ENCODE data around the gene PTPRG.

Gene PTPRG

DNA sequence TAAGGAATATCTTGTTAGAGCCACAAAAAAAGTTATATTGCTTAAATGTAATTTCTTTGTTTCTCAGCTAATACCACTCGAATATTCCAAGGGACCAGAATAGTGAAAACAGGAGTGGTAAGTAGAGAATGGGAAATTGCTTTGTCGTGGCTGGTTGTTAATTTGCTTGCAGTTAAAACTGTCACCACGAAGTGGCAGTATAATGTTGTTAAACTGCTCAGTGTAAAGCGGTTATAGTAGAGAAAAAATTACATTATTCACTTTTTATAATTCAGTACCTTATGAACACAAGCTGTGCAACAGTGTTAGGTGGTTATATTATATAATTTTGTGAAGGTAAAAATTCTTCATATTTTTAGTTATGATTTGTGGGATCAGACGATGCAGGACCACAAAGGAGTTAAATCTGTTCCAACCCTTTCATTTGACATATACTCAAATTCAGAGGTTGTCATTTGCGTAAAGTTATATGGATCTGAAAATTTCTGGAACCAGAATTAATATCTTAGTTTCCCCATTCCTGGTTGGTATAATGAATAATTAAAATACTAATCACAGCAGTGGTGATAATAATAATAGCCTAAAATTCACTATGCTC is 640.2 kb downstream of the PTPRG start:
- Histone ChIP-seq H3K27ac (ENCODE audit: low read depth, low read length) (no peak overlapping the region), H3K36me3 (ENCODE audit: control insufficient read depth, insufficient read depth, low read length) (peaks cover 39% of the 10 kb centered on the region), H3K27me3 (ENCODE audit: control insufficient read depth, insufficient read depth, low read length) (no peaks in the 10 kb centered on the region), H3K9me3 (ENCODE audit: control insufficient read depth, insufficient read depth, low read depth, low read length) (no peaks in the 10 kb centered on the region), H3K4me3 (ENCODE audit: low read depth, low read length) (no peak overlapping the region), H3K4me1 (ENCODE audit: control insufficient read depth, insufficient read depth, low read length) (no peaks in the 10 kb centered on the region), H3K9ac (ENCODE audit: low read length) (no peak overlapping the region)

DNA sequence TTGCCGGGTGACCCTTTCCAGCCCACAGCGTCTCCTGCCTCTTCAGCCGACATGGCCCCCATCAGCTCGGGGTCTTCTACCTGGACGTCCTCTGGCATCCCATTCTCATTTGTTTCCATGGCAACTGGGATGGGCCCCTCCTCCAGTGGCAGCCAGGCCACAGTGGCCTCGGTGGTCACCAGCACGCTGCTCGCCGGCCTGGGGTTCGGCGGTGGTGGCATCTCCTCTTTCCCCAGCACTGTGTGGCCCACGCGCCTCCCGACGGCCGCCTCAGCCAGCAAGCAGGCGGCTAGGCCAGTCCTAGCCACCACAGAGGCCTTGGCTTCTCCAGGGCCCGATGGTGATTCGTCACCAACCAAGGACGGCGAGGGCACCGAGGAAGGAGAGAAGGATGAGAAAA is 641.8 kb downstream of the PTPRG start:
- H3K9ac ChIP-seq (ENCODE audit: low read length): no peak overlapping the region
- no peaks in the 10 kb centered on the region for H3K9me3 ChIP-seq (ENCODE audit: control insufficient read depth, insufficient read depth, low read depth, low read length)
- H3K27me3 ChIP-seq (ENCODE audit: control insufficient read depth, insufficient read depth, low read length): no peaks in the 10 kb centered on the region
- H3K4me1 ChIP-seq (ENCODE audit: control insufficient read depth, insufficient read depth, low read length): no peaks in the 10 kb centered on the region
- H3K4me3 ChIP-seq (ENCODE audit: low read depth, low read length): no peak overlapping the region
- H3K36me3 ChIP-seq (ENCODE audit: control insufficient read depth, insufficient read depth, low read length): peaks cover 37% of the 10 kb centered on the region
- H3K27ac ChIP-seq (ENCODE audit: low read depth, low read length): no peak overlapping the region

DNA sequence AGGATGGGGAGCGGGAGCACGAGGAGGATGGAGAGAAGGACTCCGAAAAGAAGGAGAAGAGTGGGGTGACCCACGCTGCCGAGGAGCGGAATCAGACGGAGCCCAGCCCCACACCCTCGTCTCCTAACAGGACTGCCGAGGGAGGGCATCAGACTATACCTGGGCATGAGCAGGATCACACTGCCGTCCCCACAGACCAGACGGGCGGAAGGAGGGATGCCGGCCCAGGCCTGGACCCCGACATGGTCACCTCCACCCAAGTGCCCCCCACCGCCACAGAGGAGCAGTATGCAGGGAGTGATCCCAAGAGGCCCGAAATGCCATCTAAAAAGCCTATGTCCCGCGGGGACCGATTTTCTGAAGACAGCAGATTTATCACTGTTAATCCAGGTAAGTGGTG is 642.2 kb downstream of the PTPRG start:
- H3K36me3 ChIP-seq (ENCODE audit: control insufficient read depth, insufficient read depth, low read length): peaks cover 37% of the 10 kb centered on the region
- no peaks in the 10 kb centered on the region for H3K9me3 ChIP-seq (ENCODE audit: control insufficient read depth, insufficient read depth, low read depth, low read length)

DNA sequence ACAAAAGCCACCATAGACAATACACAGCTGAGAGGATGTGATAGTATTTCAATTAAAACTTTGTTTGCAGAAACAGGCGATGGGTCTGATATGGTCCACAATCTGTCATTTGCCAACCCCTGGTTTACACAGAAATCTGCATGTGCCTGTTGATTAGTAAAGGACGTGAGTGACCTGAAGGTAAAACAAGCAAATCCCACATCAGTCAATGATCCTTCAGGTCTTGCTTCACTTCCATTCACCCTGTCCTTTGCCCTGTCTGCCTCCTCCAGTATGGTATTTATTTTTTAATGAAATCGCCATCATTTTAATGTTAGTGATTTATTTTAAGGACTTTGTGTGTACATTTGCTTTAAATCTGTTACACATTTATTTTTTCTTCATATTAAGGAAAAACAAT is 645.8 kb downstream of the PTPRG start:
- Histone ChIP-seq H3K36me3 (ENCODE audit: control insufficient read depth, insufficient read depth, low read length) (peaks cover 31% of the 10 kb centered on the region), H3K27ac (ENCODE audit: low read depth, low read length) (no peak overlapping the region), H3K9ac (ENCODE audit: low read length) (no peak overlapping the region), H3K4me1 (ENCODE audit: control insufficient read depth, insufficient read depth, low read length) (no peaks in the 10 kb centered on the region), H3K27me3 (ENCODE audit: control insufficient read depth, insufficient read depth, low read length) (no peaks in the 10 kb centered on the region), H3K4me3 (ENCODE audit: low read depth, low read length) (no peak overlapping the region), H3K9me3 (ENCODE audit: control insufficient read depth, insufficient read depth, low read depth, low read length) (no peaks in the 10 kb centered on the region)

More for the DNA sequence above, 642.2 kb downstream of the PTPRG start:
- H3K27ac ChIP-seq (ENCODE audit: low read depth, low read length): no peak overlapping the region
- H3K4me1 ChIP-seq (ENCODE audit: control insufficient read depth, insufficient read depth, low read length): no peaks in the 10 kb centered on the region
- H3K9ac ChIP-seq (ENCODE audit: low read length): no peak overlapping the region
- no peak overlapping the region for H3K4me3 ChIP-seq (ENCODE audit: low read depth, low read length)
- no peaks in the 10 kb centered on the region for H3K27me3 ChIP-seq (ENCODE audit: control insufficient read depth, insufficient read depth, low read length)

DNA sequence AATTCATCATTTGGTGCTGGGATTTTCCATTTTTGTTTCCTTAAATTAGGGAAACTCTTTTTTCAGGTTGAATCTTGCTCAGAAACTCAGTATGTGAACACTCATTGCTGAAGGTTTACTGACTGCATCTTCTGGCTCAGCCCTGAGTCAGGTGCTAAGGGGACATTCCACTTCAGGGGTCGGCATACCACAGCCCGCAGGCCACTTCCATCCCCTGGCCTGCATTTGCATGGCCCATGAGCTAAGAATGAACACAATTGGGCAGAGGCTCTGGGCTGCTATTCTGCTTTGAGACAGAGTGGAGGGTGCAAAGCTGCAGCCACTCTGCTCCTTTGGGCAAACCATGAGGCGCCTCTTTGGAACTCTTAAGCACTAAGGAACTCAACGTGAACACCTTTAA is 647.0 kb downstream of the PTPRG start:
- peaks cover 19% of the 10 kb centered on the region for H3K36me3 ChIP-seq (ENCODE audit: control insufficient read depth, insufficient read depth, low read length)
- H3K9ac ChIP-seq (ENCODE audit: low read length): no peak overlapping the region
- no peak overlapping the region for H3K27ac ChIP-seq (ENCODE audit: low read depth, low read length)
- no peaks in the 10 kb centered on the region for H3K9me3 ChIP-seq (ENCODE audit: control insufficient read depth, insufficient read depth, low read depth, low read length)
- no peaks in the 10 kb centered on the region for H3K4me1 ChIP-seq (ENCODE audit: control insufficient read depth, insufficient read depth, low read length)
- no peak overlapping the region for H3K4me3 ChIP-seq (ENCODE audit: low read depth, low read length)
- no peaks in the 10 kb centered on the region for H3K27me3 ChIP-seq (ENCODE audit: control insufficient read depth, insufficient read depth, low read length)

DNA sequence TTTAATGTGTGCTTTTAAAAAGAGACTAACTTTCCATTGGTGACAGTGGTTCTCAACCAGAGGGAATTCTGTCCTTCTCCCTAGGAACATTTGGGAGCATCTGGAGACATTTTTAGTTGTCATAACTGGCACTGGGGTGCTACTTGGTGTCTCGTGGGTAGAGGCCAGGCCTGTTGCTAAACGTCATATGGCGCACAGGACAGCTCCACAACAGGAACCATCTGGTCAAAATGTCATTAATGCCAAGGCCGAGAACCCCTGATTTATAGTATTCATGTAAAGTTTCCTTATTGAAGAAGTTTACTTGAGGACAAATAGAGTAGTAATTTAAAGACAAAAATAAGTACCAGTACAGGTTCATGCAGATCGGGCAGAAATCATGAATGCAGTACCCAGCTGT is 647.7 kb downstream of the PTPRG start:
- Histone ChIP-seq H3K9ac (ENCODE audit: low read length) (no peak overlapping the region), H3K27ac (ENCODE audit: low read depth, low read length) (no peak overlapping the region), H3K27me3 (ENCODE audit: control insufficient read depth, insufficient read depth, low read length) (no peaks in the 10 kb centered on the region), H3K4me1 (ENCODE audit: control insufficient read depth, insufficient read depth, low read length) (no peaks in the 10 kb centered on the region), H3K4me3 (ENCODE audit: low read depth, low read length) (no peak overlapping the region), H3K9me3 (ENCODE audit: control insufficient read depth, insufficient read depth, low read depth, low read length) (no peaks in the 10 kb centered on the region), H3K36me3 (ENCODE audit: control insufficient read depth, insufficient read depth, low read length) (peaks cover 12% of the 10 kb centered on the region)

DNA sequence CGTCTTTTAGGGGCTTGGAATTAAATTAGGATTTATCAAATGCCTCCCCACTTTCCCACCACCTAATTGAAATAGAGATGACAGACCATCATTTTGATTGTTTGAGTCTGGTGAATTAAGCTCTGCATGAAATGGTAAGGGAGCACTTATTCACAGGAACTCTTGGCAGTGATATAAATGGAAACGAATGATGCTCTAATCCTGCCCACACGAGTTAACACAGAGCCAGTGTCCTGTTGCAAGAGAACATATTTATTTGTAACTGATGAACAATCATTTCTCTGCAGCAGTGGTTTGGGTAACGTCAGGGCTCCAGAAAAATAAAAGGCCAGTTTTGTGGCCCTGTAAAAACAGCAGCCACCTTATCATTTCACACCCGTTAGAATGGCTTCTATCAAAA is 648.6 kb downstream of the PTPRG start:
- peaks cover 6% of the 10 kb centered on the region for H3K36me3 ChIP-seq (ENCODE audit: control insufficient read depth, insufficient read depth, low read length)
- H3K27me3 ChIP-seq (ENCODE audit: control insufficient read depth, insufficient read depth, low read length): no peaks in the 10 kb centered on the region
- no peak overlapping the region for H3K27ac ChIP-seq (ENCODE audit: low read depth, low read length)
- no peaks in the 10 kb centered on the region for H3K4me1 ChIP-seq (ENCODE audit: control insufficient read depth, insufficient read depth, low read length)
- H3K9me3 ChIP-seq (ENCODE audit: control insufficient read depth, insufficient read depth, low read depth, low read length): no peaks in the 10 kb centered on the region
- no peak overlapping the region for H3K4me3 ChIP-seq (ENCODE audit: low read depth, low read length)
- H3K9ac ChIP-seq (ENCODE audit: low read length): no peak overlapping the region

DNA sequence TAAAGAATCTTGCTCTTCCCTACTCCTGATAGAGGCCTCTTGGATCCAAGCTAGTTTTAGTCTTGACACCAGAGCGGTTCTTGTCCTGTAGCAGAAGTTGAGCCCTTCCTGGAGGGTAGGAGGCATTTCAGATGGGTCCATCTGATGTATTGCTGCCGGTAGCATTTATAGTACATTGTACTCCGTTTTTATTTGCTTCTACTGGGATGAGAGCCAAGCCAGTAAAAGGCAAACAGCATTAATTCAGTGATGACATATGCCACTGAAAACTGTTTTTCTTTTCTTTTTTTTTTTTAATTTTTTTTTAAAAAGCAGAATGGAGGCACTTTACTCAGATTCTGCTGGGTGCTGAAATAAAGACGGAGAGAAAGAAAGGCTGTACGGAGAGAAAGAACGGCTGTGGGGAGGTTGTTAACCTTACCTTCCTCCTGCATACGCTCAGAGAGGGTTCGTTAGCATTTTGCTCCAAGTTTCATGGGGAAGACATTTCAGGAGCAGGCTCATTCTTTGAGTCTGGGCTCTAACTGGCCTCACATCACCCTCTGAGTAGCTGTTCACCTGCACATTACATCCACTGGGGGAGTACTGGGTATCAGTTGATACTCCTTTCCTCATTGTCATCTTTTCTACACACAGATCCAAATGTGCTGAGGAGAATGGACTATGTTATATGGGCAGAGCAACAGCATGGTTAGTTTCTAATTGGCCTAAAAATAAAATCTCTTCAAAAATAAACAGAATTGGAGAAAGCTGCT is 650.5 kb downstream of the PTPRG start:
- Histone ChIP-seq H3K9me3 (ENCODE audit: control insufficient read depth, insufficient read depth, low read depth, low read length) (no peaks in the 10 kb centered on the region), H3K27ac (ENCODE audit: low read depth, low read length) (no peak overlapping the region)

DNA sequence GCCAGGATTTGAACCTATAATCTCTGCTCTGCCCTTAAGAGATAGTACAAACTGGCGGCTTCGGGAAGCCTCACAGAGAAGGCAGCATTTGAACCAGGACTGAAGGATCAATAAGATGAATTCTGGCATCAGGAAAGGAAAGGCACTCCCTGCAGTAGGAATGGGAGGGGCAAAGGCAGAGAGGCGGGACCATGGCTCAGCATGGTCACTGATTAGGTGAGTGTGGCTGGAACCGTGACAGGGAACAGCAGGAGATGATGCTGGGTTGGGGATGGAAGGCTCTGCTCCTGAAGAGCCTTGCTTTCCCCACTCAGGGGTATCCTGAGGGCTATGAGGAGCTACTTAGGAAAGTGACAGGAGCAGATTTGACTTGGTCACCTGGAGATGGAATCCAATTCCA is 653.5 kb downstream of the PTPRG start:
- no peaks in the 10 kb centered on the region for H3K27me3 ChIP-seq (ENCODE audit: control insufficient read depth, insufficient read depth, low read length)
- H3K36me3 ChIP-seq (ENCODE audit: control insufficient read depth, insufficient read depth, low read length): peaks cover 18% of the 10 kb centered on the region
- no peak overlapping the region for H3K27ac ChIP-seq (ENCODE audit: low read depth, low read length)
- no peaks in the 10 kb centered on the region for H3K4me1 ChIP-seq (ENCODE audit: control insufficient read depth, insufficient read depth, low read length)
- H3K4me3 ChIP-seq (ENCODE audit: low read depth, low read length): no peak overlapping the region
- H3K9me3 ChIP-seq (ENCODE audit: control insufficient read depth, insufficient read depth, low read depth, low read length): no peaks in the 10 kb centered on the region
- H3K9ac ChIP-seq (ENCODE audit: low read length): no peak overlapping the region

More for the DNA sequence above, 650.5 kb downstream of the PTPRG start:
- Histone ChIP-seq H3K36me3 (ENCODE audit: control insufficient read depth, insufficient read depth, low read length) (peaks cover 3% of the 10 kb centered on the region), H3K27me3 (ENCODE audit: control insufficient read depth, insufficient read depth, low read length) (no peaks in the 10 kb centered on the region), H3K9ac (ENCODE audit: low read length) (no peak overlapping the region), H3K4me1 (ENCODE audit: control insufficient read depth, insufficient read depth, low read length) (no peaks in the 10 kb centered on the region), H3K4me3 (ENCODE audit: low read depth, low read length) (no peak overlapping the region)

DNA sequence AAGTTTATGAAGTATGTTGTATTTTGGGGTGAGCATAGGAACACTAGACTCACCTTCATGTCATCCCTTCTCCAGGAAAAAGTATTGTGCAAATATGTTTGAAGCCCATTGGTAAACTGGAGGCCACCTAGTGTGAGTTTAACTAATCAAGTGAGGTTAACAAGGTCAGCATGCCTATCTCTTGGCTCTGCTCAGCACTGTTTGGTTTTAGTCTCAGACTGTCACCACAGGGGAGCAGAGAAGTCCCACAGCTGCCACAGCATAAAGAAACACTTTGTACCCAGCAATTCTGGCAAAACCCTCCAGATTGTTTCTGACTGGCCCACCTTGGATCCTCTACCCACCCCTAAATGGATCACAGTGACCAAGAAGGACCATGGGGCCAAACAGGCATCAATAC is 659.2 kb downstream of the PTPRG start:
- Histone ChIP-seq H3K4me3 (ENCODE audit: low read depth, low read length) (no peak overlapping the region), H3K4me1 (ENCODE audit: control insufficient read depth, insufficient read depth, low read length) (no peaks in the 10 kb centered on the region), H3K9me3 (ENCODE audit: control insufficient read depth, insufficient read depth, low read depth, low read length) (no peaks in the 10 kb centered on the region), H3K9ac (ENCODE audit: low read length) (no peak overlapping the region), H3K27me3 (ENCODE audit: control insufficient read depth, insufficient read depth, low read length) (no peaks in the 10 kb centered on the region), H3K27ac (ENCODE audit: low read depth, low read length) (no peak overlapping the region), H3K36me3 (ENCODE audit: control insufficient read depth, insufficient read depth, low read length) (peaks cover 47% of the 10 kb centered on the region)

DNA sequence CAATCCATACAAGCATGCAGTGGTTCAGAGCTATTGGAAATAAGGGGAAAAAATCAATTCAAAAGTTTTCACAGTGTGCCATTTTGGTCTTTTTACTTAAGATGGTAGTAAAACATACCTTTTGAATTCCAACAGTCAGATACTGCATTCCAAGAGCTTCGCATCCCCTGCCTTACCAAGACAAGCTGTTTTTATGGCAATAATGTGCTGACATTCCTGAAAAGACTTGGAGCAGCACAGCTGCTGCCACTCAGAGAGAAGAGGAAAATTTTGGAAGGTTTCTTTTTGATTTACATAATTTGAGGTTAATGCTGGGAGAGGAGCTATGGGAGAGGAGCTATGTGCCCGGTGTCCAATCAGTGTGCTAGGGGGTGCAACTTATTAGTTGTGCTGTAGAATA is 663.7 kb downstream of the PTPRG start:
- Histone ChIP-seq H3K36me3 (ENCODE audit: control insufficient read depth, insufficient read depth, low read length) (peaks cover 32% of the 10 kb centered on the region), H3K27me3 (ENCODE audit: control insufficient read depth, insufficient read depth, low read length) (no peaks in the 10 kb centered on the region), H3K9ac (ENCODE audit: low read length) (no peak overlapping the region), H3K4me1 (ENCODE audit: control insufficient read depth, insufficient read depth, low read length) (peaks cover 6% of the 10 kb centered on the region; the same call in 1 of the 2 replicates), H3K9me3 (ENCODE audit: control insufficient read depth, insufficient read depth, low read depth, low read length) (no peaks in the 10 kb centered on the region), H3K27ac (ENCODE audit: low read depth, low read length) (no peak overlapping the region), H3K4me3 (ENCODE audit: low read depth, low read length) (no peak overlapping the region)

Measured in HUES6 (cell line).